ENCODE measurements around the gene ANGPT4.
A peak's percentile ranks its signal among the peaks of the same experiment; 100 is the strongest.

ANGPT4 gene

DNA sequence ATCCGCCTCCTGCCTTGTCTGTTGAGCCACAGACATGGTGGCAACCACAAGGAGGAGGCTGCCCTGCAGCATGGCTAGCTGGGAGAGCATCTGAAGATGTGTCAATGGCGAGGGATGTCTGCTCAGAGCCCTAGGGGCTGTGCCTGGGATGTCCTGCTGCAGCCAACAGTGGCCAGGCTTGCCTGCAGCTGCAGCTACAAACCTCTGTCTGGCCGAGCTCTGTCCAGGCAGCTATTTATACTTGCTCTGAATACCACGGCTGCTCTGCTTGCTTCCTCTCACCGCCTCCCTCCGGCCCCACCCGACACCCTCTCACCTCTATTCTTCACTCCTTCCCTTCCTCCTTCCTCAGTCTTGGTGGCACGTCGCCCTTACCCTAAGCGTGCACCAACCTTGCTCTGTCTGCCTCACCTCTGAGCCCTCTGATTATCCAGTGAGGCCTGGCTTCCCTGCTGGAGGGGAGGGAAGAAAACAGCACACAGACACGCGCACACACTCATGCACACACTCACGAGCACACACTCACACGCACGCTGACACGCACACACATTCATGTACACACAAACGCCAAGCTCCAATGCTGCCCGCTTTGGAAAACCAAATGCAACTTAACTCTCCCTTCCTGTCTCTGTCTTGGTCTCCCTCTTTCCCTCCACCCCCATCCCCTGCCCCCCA lies at the start of gene ANGPT4:
Gene ANGPT4 (minus strand): TSS at position 210 of the 675 bp plus-strand sequence. CDS start 120 bp downstream, at position 90.
- DNase-seq, result no peak

- no peak for DNase-seq
Observed at GRCh38 chr20:963795-964194, 47.7 kb upstream of the ANGPT4 start.

- no peak for DNase-seq
Observed at GRCh38 chr20:962683-963082, 46.5 kb upstream of the ANGPT4 start.

GRCh38 chr20:962223-962622 lies 46.1 kb upstream of the ANGPT4 start:
- DNase-seq, result no peak

DNA sequence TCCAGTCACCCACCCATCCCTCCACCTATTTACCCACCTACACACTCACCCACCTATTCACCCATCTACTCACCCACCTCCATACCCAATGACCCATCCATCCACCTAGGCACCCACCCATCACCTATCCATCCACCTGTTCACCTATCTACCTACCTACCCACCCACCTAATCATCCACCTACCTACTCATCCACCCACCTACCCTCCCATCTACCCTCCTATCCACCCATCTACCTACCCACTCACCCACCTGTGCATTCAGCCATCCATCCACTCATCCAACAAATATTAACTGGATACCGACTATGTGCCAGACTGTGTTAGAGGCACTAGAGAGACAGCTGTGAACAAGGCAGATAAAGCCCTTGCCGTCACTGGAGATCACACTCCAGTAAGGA lies 45.6 kb upstream of the ANGPT4 start:
- DNase-seq, result no peak

- DNase-seq, result no peak
Observed at GRCh38 chr20:959996-960615, 44.0 kb upstream of the ANGPT4 start.

GRCh38 chr20:958936-959815 lies 43.0 kb upstream of the ANGPT4 start:
- DNase-seq, result no peak

- DNase-seq, result no peak
Observed at GRCh38 chr20:957544-957943, 41.4 kb upstream of the ANGPT4 start.

DNA sequence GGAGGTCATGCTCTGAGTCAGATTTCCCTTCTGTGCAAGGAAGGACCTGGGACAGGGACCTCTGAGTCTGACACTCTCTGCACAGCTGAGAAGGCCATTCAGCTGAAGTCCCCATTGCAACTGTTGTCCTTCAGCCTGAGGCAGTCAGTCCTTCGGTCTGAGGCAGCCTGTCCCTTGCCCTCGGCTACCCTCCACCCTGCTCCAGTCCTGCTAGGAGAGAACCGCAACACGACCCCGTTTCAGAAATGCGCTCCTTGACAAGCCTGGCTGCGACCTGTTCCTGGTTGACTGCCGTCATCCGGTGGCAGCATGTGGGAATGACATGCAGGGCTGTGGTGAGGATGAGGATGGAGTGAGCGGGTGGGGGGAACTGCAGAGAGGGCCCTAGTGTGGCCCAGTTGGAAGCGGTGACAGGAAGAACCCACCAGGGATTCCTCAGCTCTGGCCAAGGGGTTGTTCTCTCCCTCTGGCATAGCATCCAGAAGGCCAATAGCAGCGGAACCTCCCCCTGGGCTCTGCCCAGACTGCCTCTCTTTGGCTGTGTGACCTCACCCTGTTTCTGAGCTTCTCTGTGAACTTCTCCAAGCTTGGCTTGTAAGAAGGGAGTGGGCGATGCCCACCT lies 40.3 kb upstream of the ANGPT4 start:
- peak; percentile 76 for DNase-seq

DNA sequence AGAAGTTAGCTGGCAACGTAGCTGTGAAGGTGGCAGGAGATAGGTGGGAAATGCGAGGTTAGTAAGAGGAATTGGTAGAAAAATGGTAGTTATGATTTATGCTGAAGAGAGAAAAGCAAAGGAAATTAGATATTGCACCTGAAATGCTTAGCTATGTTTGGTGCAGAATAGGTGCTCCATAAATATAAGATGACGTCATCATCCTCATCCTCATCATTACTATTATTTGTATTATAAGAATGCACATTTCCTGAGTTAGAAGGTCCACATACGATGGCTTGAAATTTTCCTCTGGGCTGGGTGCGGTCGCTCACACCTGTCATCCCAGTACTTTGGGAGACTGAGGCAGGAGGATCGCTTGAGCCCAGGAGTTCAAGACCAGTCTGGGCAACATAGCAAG lies 39.5 kb upstream of the ANGPT4 start:
- no peak for DNase-seq

DNA sequence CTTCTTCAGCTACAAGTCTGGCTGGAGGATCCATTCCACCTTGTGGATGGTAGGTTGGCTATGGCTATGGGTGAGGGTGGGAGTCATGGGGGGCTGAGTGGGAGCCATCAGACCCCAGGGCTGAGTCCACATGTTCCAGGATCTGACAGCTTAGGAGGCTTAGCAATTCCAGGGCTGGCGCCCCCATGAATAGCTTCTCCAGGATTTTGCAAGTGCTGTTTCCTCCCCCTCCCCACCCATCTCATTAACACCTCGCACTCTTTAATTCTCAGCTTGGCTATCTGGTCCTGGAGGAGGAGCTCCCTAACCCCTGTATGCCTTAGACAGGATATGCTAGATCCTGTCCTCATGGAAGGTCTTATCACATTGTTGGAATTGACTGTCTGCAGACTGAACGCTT lies 39.0 kb upstream of the ANGPT4 start:
- no peak for DNase-seq

DNA sequence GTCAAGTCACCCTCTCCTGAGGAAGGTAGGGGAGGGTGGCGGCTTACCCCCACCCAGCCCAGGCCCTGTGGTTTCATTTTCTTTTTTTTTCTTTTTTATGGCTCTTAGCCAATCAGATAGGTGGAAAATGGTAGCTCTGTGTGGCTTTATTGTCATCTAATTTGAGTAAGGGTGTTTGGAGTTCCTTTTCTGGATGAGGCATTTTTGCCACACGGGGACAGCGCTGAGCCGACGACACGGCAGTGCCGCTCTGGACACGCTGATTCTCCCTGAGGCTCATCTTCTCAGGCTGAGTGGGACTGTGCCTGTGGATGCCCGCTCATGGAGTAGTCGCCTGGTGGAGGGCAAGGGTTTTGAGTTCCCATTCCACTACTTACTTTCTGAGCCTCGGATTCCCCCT lies 37.6 kb upstream of the ANGPT4 start:
- DNase-seq, result no peak

DNA sequence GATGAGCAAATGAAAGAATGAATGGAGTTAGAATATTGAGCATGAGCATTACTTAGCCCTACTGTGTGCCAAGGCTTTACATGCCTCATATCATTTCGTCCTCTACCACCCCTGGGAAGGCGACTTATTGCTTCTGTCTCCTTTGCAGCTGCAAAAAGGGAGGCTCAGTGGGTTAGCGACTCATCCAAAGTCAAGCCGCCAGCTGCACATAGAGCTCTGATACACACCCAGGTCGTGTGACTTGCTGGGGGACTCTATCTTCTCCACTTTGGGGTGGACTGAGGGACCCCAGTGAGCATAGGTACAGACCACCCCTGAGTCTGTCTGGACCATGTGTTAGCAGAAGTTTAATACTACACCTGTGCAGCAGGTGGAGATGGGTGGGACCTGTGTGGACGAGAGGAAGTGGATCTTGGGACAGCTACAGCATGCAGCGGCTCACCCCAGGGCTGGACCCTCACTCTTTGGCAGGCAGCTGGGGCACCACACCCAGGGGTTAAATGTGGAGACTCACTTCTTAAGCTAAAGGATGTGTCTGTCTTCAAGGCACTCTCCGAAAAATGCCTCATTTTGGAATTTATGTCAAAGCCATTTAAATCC lies 36.2 kb upstream of the ANGPT4 start:
- no peak for DNase-seq

GRCh38 chr20:951384-952169 lies 35.4 kb upstream of the ANGPT4 start:
- no peak for DNase-seq

DNA sequence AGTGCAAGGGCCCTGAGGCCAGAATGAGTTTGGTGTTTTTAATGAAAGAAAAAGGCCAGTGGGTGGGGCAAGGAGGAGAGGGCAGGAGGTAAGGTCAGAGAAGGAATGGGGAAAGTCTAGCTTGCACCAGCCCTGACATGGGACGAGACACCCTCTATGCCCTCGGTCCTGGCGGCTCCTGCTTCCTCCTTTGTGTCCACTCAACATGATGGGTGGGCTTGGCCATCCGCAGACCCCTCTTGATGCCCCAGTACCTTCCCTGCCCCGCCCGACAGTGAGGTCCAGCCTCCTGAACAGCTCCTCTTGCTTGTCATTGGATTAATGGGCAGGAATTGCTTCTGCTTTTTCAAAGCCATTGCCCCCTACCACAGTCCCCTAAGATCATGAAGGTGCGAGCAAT lies 33.6 kb upstream of the ANGPT4 start:
- DNase-seq, result no peak

GRCh38 chr20:946826-947225 lies 30.7 kb upstream of the ANGPT4 start:
- no peak for DNase-seq

- DNase-seq, result no peak
Observed at GRCh38 chr20:945841-946240, 29.7 kb upstream of the ANGPT4 start.

DNA sequence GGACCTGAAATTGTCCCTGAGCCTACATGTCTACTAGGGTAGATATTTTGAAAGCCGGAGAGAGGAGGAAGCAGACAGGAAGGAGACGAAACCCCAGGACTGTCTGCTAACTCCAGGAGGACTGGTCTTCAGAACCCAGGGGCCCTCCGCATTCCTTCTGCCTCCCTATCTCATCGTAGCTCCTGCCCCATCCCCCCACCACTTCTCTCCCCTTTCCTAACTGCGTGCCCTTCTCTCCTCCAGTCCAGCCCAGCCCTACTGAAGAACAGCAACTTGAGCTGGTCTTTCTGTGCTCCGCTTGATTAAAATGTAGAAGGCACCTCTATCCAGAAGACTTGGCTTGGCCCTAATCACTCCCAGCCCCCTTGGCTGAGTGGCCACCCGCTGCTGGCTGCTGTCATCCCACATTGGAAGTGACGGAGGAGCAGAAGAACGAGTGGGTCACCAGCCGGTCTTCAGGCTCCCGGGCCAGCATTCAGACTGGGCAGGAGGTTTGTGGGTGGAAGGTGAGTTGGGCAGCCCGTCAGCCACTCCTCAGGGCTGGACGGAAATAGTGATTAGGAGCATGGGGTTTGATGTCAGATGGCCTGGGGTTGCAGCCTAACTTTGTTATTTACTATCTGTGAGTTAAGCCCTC lies 28.8 kb upstream of the ANGPT4 start:
- no peak for DNase-seq

DNA sequence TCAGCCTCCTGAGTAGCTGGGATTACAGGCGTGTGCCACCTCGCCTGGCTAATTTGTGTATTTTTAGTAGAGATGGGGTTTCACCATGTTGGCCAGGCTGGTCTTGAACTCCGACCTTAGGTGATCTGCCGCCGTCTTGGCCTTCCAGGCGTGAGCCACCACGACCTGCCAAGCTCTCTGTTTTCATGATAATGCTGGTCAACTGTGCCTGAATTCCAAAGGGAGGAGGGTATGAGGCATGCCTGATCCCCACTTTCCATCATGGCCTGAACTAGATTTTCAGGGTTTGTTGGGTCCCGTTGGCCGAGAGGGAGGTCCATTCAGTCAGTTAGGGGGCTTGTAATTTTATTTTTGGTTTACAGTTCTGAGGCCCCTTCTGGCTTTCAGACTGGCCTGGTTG lies 28.0 kb upstream of the ANGPT4 start:
- DNase-seq, result no peak

- DNase-seq, result no peak
Observed at GRCh38 chr20:942611-943010, 26.5 kb upstream of the ANGPT4 start.

- no peak for DNase-seq
Observed at GRCh38 chr20:940926-941325, 24.8 kb upstream of the ANGPT4 start.

DNA sequence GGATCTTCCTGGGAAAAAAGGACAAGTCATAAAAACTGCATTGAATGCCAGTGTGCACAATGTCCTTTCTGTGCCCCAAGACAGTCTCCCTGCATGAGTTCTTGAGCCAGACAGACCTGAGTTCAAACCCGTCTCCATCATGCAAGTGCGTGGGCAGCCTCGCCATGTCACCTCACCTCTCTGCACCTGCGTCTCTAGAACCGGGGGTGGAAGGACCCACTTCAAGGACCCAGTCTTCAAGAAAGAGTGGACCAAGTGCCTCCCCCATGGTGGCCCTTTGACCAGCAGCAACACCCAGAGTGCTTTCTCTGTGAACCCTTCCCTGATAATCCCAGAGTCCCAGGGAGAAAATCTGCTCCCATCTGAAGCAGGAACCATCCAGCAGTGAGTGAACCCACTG lies 23.5 kb upstream of the ANGPT4 start:
- DNase-seq, result no peak
